Muscle layer of duodenum (tissue), 2 donors: Measurements from ENCODE around the gene RORC.

Experiments
- H3K27ac ChIP-seq: one replicate; pipeline ENCODE4 v1.7.0; 2013; ENCODE audit warnings: mild to moderate bottlenecking, low read length
- H3K27me3 ChIP-seq: one replicate; pipeline ENCODE4 v1.7.0; 2013; ENCODE audit warnings: low read depth, mild to moderate bottlenecking, control low read depth, low read length
- H3K36me3 ChIP-seq, 2 donors: one replicate each; pipeline ENCODE4 v1.7.0; 2013; ENCODE audit warnings: low read length in 2 of 2, control low read depth in 1 of 2, mild to moderate bottlenecking in 1 of 2; ENCODE audit not compliant: insufficient read depth in 2 of 2, control insufficient read depth in 1 of 2
- H3K4me1 ChIP-seq, 2 donors: one replicate each; pipeline ENCODE4 v1.7.0; 2013; ENCODE audit warnings: low read length in 2 of 2, mild to moderate bottlenecking in 2 of 2, control low read depth in 1 of 2, moderate library complexity in 1 of 2; ENCODE audit not compliant: insufficient read depth in 2 of 2, control insufficient read depth in 1 of 2
- H3K4me3 ChIP-seq, 2 donors: one replicate each; pipeline ENCODE4 v1.7.0; 2013; ENCODE audit warnings: low read length in 2 of 2, low read depth in 1 of 2, mild to moderate bottlenecking in 1 of 2
- H3K9me3 ChIP-seq, 2 donors: one replicate each; pipeline ENCODE4 v1.7.0; 2013; ENCODE audit warnings: low read length in 2 of 2, control low read depth in 1 of 2, mild to moderate bottlenecking in 1 of 2; ENCODE audit not compliant: control insufficient read depth in 1 of 2
- donor health status: healthy.

Gene RORC

DNA sequence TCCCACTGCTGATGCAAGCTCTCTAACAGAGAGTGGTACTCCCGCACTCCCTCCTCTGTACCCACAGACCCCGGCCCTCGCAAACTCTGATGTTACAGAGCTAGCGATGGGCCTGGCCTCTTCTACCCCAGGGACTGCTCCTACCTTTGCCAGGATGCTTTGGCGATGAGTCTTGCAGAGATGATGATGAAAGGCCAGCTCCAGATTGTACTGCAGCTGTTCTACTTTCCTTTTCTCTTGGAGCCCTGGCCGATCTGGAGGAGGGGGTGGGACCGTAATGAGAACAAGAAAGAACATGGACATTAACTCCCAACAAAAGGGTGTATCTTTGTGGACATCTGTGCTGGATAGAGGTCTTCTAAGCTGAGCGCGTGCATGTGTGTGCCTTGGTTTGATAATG, 20.4 kb downstream of the RORC start:
- no peaks in the 10 kb centered on the region for H3K9me3 ChIP-seq
- H3K4me1 ChIP-seq, result no peaks in the 10 kb centered on the region
- no peak overlapping the region for H3K27ac ChIP-seq
- H3K27me3 ChIP-seq, result no peaks in the 10 kb centered on the region
- no peak overlapping the region for H3K4me3 ChIP-seq
- H3K36me3 ChIP-seq, result no peaks in the 10 kb centered on the region

DNA sequence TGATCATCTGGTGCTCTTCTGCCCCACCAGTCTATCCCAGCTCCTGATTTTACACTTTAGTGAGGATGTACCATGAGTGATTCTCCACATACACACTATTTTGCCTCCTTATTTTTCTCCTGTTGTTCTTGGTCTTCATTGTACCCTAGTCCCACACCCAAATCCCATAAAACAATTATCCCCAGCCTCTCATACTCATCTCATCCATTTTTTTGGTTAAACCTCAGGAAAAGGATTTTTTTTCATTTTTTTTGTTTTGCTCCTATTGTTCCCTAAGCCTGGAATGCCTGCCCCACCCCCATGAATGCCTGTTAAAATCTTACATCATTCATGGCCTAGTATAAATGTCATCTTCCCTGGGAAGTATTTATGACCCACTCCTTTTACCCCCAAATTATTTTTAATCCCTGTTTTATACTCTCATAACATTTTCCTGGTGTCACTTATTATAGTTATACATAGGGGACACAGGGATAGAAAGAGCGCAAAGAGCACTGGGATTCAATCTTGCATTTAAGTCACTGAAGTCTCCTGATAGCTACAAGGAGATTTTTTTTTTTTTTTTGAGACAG, 21.5 kb downstream of the RORC start:
- no peak overlapping the region for H3K4me3 ChIP-seq
- H3K36me3 ChIP-seq, result no peaks in the 10 kb centered on the region
- H3K4me1 ChIP-seq, result no peaks in the 10 kb centered on the region
- no peak overlapping the region for H3K27ac ChIP-seq
- no peaks in the 10 kb centered on the region for H3K27me3 ChIP-seq
- no peaks in the 10 kb centered on the region for H3K9me3 ChIP-seq

DNA sequence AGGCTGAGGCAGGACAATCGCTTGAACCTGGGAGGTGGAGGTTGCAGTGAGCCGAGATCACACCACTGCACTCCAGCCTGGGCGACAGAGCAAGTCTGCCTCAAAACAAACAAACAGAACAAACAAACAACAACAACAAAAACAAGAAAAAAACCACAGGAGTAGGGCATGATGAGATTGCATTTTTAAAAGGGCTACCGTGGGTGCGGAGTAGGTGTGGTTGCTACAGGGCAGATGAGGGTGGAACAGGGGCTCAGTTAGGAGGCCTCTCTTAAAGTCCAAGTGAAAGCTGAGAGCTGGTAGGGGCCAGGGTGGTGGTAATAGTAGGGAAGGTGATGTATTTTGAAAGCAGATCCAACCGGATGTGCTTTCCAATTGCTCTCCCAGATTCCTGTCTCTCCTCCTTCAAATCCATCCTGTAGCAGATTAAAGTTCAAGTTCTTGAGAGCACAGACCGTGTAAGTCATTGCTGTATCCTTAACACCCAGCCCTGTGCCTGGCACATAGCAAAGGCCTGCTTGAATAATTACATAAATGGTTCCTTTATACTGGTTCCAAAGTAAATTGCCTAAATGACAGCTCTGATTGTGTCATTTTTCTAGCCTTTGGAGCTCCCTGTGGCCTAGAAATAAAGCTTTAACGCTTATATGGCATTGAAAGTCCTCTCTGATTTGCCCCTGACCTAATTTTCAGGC, 22.2 kb downstream of the RORC start:
- H3K27ac ChIP-seq, result no peak overlapping the region

GRCh38 chr1:151807766-151808165, 23.8 kb downstream of the RORC start:
- Histone ChIP-seq H3K36me3 (no peaks in the 10 kb centered on the region), H3K4me3 (no peak overlapping the region), H3K4me1 (no peaks in the 10 kb centered on the region), H3K27me3 (no peaks in the 10 kb centered on the region), H3K9me3 (no peaks in the 10 kb centered on the region), H3K27ac (no peak overlapping the region)

More for the DNA sequence above, 22.2 kb downstream of the RORC start:
- H3K27me3 ChIP-seq, result no peaks in the 10 kb centered on the region
- no peaks in the 10 kb centered on the region for H3K4me1 ChIP-seq
- H3K4me3 ChIP-seq, result no peak overlapping the region
- H3K9me3 ChIP-seq, result no peaks in the 10 kb centered on the region
- H3K36me3 ChIP-seq, result no peaks in the 10 kb centered on the region

- Histone ChIP-seq H3K36me3 (no peaks in the 10 kb centered on the region), H3K27ac (no peak overlapping the region), H3K27me3 (no peaks in the 10 kb centered on the region), H3K4me3 (no peak overlapping the region), H3K9me3 (no peaks in the 10 kb centered on the region), H3K4me1 (no peaks in the 10 kb centered on the region)
Measured at GRCh38 chr1:151807131-151807530, 24.5 kb downstream of the RORC start.

DNA sequence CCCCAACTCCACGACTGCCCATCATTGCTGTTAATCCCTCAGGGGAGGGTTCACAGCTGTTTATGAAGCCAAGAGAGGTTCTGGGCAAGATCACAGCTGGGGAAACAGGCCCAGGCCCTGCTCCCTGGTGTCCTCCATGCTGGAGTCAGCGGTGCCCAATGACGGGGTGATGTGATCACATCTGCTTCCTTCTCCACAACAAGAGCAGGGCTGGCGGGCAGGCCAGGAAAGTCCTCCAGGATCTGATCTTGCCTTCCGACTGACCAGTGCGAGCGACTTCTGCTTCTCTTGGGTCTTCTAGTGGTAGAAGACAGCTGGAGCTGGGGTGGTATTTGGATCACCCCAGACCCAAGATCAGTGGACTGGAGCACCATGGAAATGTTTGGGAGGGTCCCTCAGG, 25.4 kb downstream of the RORC start:
- no peaks in the 10 kb centered on the region for H3K4me1 ChIP-seq
- H3K9me3 ChIP-seq, result no peaks in the 10 kb centered on the region
- H3K27me3 ChIP-seq, result no peaks in the 10 kb centered on the region
- H3K4me3 ChIP-seq, result no peak overlapping the region
- no peak overlapping the region for H3K27ac ChIP-seq
- no peaks in the 10 kb centered on the region for H3K36me3 ChIP-seq

DNA sequence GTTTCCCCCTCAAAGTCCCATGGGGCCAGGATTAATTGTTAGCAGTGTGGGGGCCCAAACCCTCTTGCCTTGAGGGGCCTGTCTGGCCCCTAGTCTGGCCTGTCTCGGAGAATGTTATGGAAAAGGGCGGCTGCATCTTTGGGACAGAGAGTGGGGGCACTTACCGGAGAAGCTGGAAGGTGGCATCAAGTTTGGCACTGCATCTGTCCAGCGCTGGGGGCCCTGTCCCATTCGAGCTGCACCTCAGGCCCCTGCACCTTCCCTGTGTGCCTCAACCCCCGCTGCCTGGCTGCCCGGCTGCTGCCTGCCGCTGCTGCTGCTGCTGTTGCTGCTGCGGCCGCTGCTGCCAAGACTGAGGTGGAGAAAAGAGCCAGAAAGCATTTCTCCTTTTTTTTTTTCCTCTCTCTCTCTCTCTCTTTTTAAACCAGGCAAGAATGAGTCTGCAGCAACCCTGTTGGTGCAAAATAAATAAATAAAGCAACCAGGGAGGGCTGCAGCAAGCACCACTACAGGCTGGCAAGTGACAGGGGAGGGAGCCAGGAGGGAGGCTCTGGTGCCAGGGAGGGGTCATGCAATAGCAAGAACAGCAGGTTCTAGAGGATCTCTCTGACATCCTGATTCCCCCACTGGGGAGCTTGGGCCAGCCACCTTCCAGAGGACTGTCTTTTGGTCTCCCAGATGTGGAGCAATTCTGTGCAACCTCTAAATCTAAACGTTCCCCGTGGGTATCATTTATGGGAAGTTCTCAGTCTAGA, 26.4 kb downstream of the RORC start, which contains the start of gene LINGO4:
Gene LINGO4, minus strand, starts transcription at position 354 of the 755 bp plus-strand sequence. CDS start 2,715 bp downstream, outside the sequence.
- no peak within 1 kb of the TSS for H3K4me3 ChIP-seq
- H3K9me3 ChIP-seq, result no peaks in the 10 kb centered on the region
- no peaks in the 10 kb centered on the region for H3K4me1 ChIP-seq
- H3K36me3 ChIP-seq, result no peaks in the 10 kb centered on the region
- no peaks in the 10 kb centered on the region for H3K27me3 ChIP-seq
- H3K27ac ChIP-seq, result no peak within 1 kb of the TSS

DNA sequence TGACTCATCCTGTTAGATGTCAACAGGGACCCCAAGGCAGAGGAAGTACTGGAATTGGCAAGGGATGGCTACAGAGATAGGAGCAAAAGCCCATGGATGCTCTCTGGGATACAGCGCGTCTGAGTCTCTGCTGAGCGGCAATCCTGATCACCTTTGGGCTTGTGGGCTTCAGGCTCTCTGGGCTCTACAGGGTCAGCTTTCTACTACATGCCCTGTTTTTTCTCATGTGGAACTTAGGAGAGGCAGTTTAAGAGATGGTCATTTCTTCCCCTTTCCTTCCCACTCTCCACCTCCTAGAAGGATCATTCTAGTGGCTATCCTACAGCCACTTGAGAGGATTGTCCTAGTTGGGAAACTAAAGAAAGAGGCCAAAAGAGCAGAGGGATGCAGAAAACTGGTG, 27.7 kb downstream of the RORC start:
- Histone ChIP-seq H3K4me1 (no peaks in the 10 kb centered on the region), H3K9me3 (no peaks in the 10 kb centered on the region), H3K36me3 (no peaks in the 10 kb centered on the region), H3K27ac (no peak overlapping the region), H3K27me3 (no peaks in the 10 kb centered on the region), H3K4me3 (no peak overlapping the region)

DNA sequence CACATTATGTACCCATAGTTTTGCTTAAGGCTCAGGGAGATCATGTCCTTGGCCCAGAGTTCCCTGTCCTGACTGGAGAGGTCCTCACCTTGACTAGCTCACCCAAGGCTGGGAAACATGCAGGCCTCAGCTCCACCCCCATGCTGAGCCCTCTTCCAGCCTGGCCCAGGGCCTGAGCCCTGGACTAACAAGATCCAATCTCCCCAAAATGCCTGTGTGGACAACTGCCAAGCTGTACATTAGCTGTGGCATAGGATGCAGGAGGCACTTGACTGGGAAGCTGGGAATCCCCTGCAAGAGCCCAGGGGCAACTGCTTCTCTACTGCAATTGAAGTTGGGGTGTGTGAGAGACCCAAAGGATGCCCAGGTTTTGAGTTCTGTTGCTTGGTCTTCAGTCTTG, 28.4 kb downstream of the RORC start:
- H3K27me3 ChIP-seq, result no peaks in the 10 kb centered on the region

GRCh38 chr1:151802372-151802771, 29.2 kb downstream of the RORC start:
- Histone ChIP-seq H3K27me3 (no peaks in the 10 kb centered on the region), H3K36me3 (no peaks in the 10 kb centered on the region), H3K4me1 (no peaks in the 10 kb centered on the region), H3K27ac (no peak overlapping the region), H3K9me3 (no peaks in the 10 kb centered on the region), H3K4me3 (no peak overlapping the region)

More for the DNA sequence above, 28.4 kb downstream of the RORC start:
- Histone ChIP-seq H3K36me3 (no peaks in the 10 kb centered on the region), H3K27ac (no peak overlapping the region), H3K4me1 (no peaks in the 10 kb centered on the region), H3K9me3 (no peaks in the 10 kb centered on the region), H3K4me3 (no peak overlapping the region)

DNA sequence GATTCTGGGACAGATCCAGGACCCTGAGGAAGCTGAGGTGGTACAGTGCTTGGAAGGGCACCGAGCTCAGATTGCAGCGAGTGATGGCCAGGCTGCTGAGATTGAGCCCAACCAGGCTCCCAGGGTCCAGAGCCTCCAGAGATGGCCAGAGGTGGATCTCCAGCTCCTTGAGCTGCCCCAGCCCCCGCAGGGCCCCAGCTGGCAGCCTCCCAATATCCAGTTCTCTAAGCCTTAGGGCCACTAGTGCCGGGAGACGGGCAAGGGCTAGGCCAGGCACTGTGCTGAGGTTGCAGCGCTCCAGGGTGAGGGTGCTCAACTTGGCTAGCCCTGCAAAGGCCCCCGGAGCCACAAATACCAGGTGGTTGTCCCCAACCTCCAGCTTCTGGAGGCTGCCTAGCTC, 29.8 kb downstream of the RORC start:
- H3K4me3 ChIP-seq, result no peak overlapping the region
- no peaks in the 10 kb centered on the region for H3K9me3 ChIP-seq
- H3K27me3 ChIP-seq, result no peaks in the 10 kb centered on the region
- no peaks in the 10 kb centered on the region for H3K4me1 ChIP-seq
- no peaks in the 10 kb centered on the region for H3K36me3 ChIP-seq
- no peak overlapping the region for H3K27ac ChIP-seq
